GM21423 (cell line): Measurements from ENCODE around the gene REX1BD.
"Not testable (repeated sequence)": the region's sequence is repeated elsewhere in the genome, so short reads cannot be mapped to it uniquely, and the experiment has no call there.

ENCODE experiments used
- ATAC-seq: cut with Tn5 transposase; IDR thresholded peaks from one replicate; pipeline ENCODE4 v1.9.1; 2021; ENCODE audit warnings: mild to moderate bottlenecking, moderate library complexity; ENCODE audit not compliant: unreplicated experiment

REX1BD gene

DNA sequence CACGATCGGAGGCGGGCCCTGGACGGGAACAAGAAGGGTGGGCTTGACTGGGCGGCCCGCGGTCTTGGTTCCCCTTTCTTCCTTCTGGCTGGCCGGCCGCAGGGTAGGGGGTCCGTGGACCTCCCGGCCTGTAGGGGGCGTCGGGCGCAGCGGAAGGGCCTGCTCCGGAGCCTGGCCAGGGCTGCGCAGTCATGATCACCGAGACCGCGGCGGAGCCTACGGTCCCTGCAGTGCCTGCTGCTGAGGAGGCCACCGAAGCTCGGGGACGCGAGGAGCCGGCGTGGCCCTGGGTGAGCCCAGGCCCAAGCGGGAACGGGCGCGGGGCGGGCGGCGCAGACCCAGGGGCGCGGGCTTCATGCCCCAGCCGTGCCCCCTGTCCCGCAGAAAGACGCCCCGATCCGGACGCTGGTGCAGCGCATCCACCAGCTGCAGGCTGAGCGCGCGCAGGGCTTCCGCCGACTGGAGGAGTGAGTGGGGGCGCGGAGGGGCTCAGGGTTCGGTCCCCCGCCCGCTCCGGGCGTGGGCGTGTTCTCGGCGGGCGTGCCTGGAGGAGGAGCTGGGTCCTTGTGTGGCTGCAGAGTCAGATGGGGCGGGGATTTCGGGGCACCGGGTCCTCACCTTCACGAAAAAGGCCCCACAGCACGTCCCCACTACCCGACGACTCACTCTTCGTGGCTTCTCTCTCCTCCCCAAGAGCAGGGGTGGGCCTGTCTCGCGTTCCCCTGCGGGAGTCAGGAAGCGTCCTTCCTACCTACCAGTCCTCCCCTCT lies at the start of gene REX1BD:
REX1BD (plus strand) TSS at position 188 of the 769 bp plus-strand sequence; CDS start at position 192, 4 bp downstream.
- ATAC-seq = peak; percentile 55

- ATAC-seq = no peak
Observed at GRCh38 chr19:18539372-18539771, 49.2 kb upstream of the REX1BD start.

DNA sequence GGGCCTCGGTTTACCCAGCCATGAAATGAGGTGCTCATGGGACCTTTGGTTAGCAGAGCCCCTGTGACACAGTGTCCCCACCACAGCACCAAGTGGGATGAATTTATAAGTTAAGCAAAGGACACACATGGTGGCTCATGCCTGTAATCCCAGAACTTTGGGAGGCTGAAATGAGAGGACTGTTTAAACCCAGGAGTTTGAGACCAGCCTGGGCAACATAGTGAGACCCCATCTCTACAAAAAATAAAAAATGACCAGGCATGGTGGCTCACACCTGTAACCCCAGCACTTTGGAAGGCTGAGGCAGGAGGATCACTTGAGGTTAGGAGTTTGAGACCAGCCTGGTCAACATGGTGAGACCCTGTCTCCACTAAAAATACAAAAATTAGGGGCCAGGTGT lies 48.4 kb upstream of the REX1BD start:
- ATAC-seq = not testable (repeated sequence)

DNA sequence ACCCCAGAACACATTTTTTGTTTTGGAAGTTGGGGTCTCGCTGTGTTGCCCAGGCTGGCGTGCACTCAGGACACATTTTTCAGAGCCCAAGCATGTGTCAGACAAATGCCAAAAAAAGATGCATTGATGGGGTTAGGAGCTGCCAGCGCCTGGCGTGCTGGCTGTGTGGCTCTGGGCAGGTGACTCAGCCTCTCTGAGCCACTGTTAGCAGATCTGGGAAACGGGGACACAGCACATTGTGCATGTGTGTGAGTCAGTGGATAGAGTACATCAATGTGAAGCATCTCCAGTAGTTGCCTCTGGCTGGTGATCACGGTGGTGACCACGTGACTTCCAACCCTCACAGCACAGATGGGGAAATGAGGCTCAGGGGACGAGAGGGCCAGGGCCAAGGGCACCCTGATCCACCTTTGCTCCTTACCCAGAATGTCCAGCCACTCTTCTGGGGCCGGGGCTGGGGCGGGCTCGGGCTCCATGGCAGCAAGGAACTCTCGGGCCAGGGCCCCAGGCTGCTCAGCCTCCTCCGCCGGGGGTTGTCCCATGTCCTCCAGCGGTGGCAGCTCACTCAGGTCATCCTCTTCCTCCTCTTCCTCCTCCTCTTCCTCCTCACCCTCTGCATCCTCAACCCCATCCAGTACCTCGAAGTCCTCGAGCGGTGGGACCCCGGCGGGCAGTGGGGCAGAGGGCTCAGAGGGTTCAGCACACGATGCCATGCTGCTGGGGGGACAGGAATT lies 47.2 kb upstream of the REX1BD start:
- ATAC-seq = no peak

DNA sequence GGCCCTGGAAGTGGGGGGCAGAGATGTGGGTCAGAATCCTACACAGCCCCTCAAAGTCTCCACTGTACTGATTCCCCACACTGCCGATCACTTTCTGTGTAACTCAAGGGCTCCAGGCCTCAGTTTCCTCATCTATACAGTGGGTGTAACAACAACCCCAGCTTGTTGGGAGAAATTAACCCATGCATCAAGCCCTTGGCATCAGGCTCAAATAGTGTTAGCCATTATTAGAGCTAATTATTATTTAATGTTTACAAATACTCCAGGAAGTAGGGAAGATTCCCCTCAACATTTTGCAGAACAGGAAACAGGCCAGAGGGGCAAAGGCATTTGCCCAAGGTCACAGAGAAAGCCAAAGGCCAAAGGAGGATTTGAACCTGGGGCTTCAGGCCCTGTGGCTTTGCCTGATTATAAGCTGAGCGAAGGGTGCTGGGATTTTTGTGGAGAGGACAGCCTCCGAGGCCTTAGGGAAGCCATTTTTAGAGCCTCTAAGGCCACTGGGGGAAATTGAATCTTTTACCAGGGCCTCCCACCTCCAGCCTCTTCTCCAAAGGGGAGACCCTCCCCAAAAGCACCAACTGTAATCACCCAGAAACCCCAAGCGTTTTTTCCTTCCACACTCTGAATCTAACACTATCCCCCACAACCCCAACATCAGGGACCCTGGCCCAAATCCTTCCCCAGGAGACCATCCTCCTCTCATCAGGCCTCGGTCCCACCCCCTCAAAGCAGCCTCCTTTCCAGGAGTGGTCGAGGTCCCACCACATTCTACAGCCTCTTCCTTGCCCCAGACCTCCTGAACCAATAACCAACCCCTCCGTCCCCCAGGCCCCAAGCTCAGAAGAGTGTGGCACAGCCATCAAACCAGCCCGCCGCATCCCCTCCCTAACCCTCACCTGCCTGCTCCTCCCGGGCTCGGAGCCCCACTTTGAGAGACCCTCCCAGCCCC lies 46.3 kb upstream of the REX1BD start:
- no peak for ATAC-seq

- ATAC-seq = peak; percentile 90
Observed at GRCh38 chr19:18542941-18543813, 45.4 kb upstream of the REX1BD start, which contains the start of gene FKBP8. FKBP8 (minus strand) TSS chr19:18543573; CDS start chr19:18541970, 1,603 bp downstream.

DNA sequence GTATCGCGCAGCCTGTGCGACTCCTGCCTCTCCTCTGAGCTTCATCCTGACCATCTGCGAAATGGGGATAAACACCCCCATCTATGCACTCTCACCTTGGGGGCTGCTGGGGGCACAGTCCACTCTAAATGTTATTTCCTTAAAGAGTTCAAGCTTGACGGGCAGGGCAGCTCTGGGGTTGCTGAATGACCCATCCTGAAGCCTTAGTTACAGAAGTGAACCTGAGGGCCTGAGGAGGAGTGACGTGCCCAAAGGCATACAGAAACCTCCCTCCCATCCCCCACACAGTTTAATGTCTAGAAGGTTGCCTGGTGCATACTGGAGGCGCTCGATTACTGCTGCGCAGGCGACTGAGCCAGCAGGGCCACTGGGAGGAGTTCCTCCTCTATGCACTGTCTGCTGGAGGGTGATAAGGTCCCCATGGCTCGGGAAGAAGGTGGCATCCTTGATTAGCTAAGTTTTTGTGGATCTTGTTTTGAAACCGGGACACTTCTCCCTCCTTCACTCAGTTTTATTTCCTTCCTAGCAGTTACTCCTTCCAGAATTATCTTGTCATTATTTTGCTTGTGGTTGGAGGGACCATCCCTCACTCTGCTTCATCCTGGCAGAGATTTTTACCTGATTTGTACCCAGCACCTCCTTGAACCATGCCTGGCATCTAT lies 44.7 kb upstream of the REX1BD start:
- peak; percentile 59 for ATAC-seq

- ATAC-seq = no peak
Observed at GRCh38 chr19:18551631-18552030, 37.0 kb upstream of the REX1BD start.

DNA sequence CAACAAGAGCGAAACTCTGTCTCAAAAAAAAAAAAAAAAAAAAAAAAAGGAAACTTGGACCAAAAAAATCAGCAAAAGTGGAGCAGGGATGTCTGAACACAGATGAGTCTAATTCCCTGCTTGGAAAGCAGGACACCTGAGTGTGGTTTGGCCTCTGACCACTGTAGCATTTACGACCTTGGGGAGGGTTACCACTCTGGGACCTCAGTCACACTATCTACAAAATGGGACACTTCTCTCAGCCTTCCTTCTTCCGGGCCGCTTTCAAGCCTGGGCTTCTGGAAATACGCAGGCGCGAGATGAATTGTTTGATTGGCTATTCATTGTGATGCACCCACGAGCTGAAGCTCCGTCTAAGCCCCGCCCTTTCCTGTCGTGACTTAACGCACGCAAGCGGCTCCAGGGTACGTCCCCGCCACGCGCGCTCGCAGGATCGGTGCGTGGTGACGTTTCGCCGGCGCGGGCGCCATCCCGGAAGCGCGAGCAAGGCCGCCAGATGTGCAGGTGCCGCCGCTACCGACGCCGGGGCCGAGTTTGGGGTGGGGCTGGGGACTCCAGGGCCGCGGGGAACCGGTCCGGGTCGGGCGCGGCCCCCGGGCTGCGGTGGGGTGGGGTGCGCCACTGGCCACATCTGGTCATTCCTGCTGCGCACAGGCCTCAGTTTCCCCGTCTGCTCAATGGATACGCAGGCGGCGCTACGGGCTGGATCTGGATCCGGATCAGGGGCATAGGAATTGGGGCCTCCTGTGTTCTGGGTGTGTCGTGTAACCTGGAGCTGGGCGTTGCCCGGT lies 31.0 kb upstream of the REX1BD start, which contains the start of gene KXD1:
KXD1 (plus strand) TSS at position 460 of the 791 bp plus-strand sequence. CDS start 4,187 bp downstream, outside the sequence.
- peak; percentile 97 for ATAC-seq

DNA sequence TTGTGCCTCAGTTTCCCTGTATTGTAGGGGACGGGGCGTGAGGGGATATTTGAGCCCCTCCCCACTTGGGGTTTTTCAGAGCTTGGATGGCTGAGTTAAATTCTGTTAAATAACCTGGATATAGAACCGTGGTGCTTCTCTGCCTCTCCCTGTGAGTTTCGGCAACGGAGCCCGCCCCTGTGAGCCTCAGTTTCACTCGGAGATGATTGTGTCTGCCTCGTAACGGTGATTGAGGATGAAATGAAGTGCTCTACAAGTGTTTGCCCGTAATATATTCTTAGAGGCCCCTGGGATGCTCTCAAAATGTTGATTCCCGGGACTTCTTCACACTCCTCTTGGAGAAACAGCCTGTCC lies 30.4 kb upstream of the REX1BD start:
- ATAC-seq = no peak

- ATAC-seq = no peak
Observed at GRCh38 chr19:18558604-18559003, 30.0 kb upstream of the REX1BD start.

GRCh38 chr19:18559685-18560084 lies 28.9 kb upstream of the REX1BD start:
- no peak for ATAC-seq

- ATAC-seq = no peak
Observed at GRCh38 chr19:18562086-18562485, 26.5 kb upstream of the REX1BD start.

- ATAC-seq = no peak
Observed at GRCh38 chr19:18566953-18567352, 21.6 kb upstream of the REX1BD start.

DNA sequence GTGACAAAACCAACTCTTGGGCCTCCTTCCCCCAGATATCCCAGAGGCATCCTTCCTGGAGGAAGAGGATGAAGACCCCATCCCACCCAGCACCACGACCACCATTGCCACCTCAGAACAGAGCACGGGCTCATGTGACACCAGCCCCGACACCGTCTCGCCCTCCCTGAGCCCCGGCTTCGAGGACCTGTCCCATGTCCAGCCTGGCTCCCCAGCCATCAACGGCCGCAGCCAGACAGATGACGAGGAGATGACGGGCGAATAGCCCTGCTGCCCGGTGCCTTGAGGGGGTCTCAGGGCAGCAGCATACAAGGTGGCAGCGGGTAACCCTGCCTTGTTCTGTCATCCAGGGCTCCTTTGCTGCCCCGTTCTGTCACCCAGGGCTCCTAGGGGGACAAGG lies 20.2 kb upstream of the REX1BD start:
- no peak for ATAC-seq

GRCh38 chr19:18571564-18572344 lies 16.8 kb upstream of the REX1BD start, which contains the start of gene UBA52:
UBA52 (plus strand) TSS chr19:18571857; CDS start chr19:18573301, 1,444 bp downstream.
- ATAC-seq = peak; percentile 95

DNA sequence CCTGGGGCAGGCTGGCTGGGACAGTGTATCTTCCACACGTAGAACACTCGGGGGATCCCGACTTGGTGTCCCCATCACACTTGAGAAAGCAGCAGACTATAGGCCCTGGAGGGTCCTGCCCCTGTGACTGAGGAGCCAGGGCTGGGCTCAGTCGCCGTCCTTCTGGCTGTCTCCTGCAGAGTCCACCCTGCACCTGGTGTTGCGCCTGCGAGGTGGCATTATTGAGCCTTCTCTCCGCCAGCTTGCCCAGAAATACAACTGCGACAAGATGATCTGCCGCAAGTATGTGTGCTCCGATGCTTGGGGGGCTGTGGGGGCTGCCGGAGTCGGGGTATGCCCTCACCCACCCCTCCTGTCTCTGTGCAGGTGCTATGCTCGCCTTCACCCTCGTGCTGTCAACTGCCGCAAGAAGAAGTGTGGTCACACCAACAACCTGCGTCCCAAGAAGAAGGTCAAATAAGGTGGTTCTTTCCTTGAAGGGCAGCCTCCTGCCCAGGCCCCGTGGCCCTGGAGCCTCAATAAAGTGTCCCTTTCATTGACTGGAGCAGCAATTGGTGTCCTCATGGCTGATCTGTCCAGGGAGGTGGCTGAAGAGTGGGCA lies 13.8 kb upstream of the REX1BD start:
- no peak for ATAC-seq
